KOPT-K1 (cell line): ENCODE data around the gene VMAC.

Experiments
- H3K27ac ChIP-seq: fragments of 200-600 bp; sonication (generic); 2 replicates; pipeline ENCODE4 v1.5.1; 2016; ENCODE audit warnings: antibody characterized with exemption, mild to moderate bottlenecking, low read depth, low read length; ENCODE audit not compliant: poor library complexity, severe bottlenecking
- H3K36me3 ChIP-seq: fragments of 200-600 bp; sonication (generic); 2 replicates; pipeline ENCODE4 v1.5.1; 2017; ENCODE audit warnings: antibody characterized with exemption, mild to moderate bottlenecking, low read length, moderate library complexity; ENCODE audit not compliant: insufficient read depth
- H3K9me3 ChIP-seq: fragments of 200-600 bp; sonication (generic); 2 replicates; pipeline ENCODE4 v1.5.1; 2017; ENCODE audit warnings: antibody characterized with exemption, low read length, mild to moderate bottlenecking; ENCODE audit not compliant: insufficient read depth, poor library complexity, severe bottlenecking

The VMAC gene

DNA sequence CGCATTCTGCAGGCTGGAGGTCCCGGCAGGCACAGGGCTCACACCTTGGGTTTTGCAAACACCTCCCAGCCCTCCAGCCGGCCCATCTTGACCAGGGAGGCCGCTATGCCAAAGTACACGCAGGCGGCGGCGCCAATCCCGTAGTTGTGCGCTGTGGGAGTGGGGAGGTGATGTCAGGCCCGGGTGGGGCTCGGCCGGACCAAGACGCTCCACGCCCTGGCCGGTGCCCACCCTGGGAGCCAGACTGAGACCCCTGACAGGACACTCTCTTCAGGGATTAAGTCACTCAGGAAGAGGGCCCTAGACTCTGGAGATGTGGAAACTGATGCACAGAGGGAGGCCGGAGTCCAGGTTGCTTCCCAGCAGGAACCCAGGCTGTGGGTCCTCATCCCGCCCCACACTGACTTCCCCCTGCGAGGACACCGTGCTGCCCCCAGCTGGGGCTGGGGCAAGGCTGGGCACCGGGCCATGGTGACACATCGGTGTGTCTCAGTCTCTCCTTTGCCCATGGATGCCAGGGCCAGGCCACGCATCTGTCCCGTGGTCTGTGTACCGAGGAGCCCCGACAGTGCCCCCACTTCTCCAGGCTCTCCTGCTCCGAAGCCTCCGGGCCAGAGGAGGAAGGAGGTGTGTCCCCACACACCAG, 9.8 kb upstream of the VMAC start:
- peaks cover 34% of the 10 kb centered on the region; the same call in 1 of the 2 replicates for H3K36me3 ChIP-seq
- H3K9me3 ChIP-seq: no peaks in the 10 kb centered on the region
- no peak overlapping the region for H3K27ac ChIP-seq

DNA sequence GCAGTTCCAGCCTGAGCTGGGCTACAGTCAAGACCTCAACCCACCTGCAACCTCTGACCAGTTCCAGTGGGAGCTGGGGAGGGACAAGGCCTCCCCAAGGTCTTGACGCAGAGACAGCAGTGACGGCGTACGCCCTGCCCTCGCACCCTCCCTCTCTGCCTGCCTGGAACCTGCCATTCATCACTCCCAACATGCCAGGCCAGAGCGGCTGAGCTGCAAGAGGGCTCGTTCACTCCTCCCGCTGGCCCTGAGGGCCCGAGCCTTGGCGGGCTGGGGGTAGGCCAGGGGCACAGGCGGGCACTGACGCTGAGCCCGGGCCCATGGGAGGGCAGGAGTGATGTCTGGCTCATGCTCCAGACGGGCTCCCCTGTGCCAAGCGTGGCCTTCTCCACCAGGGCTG, 9.3 kb upstream of the VMAC start:
- H3K27ac ChIP-seq: no peak overlapping the region
- H3K9me3 ChIP-seq: no peaks in the 10 kb centered on the region
- H3K36me3 ChIP-seq: peaks cover 40% of the 10 kb centered on the region; the same call in 1 of the 2 replicates

DNA sequence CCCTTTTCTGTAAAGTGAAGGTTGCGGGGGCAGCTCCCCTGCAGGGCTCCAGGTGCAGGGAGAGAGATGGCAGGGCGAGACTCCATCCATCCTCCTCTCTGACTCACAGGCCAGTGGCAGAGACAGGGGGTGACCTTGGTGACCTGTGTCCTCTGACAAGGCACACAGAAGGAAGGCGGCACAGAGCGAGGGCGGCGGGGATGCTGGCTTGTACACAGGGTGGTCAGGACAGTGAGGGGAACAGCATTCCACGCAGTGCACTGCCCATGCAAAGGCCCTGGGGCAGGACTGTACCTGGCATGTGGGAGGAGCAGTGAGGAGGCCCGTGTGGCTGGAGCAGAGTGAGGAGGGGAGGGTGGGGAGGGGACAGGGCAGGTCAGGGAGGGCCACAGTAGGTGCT, 8.8 kb upstream of the VMAC start:
- no peak overlapping the region for H3K27ac ChIP-seq
- H3K9me3 ChIP-seq: no peaks in the 10 kb centered on the region
- peaks cover 42% of the 10 kb centered on the region; the same call in 1 of the 2 replicates for H3K36me3 ChIP-seq

DNA sequence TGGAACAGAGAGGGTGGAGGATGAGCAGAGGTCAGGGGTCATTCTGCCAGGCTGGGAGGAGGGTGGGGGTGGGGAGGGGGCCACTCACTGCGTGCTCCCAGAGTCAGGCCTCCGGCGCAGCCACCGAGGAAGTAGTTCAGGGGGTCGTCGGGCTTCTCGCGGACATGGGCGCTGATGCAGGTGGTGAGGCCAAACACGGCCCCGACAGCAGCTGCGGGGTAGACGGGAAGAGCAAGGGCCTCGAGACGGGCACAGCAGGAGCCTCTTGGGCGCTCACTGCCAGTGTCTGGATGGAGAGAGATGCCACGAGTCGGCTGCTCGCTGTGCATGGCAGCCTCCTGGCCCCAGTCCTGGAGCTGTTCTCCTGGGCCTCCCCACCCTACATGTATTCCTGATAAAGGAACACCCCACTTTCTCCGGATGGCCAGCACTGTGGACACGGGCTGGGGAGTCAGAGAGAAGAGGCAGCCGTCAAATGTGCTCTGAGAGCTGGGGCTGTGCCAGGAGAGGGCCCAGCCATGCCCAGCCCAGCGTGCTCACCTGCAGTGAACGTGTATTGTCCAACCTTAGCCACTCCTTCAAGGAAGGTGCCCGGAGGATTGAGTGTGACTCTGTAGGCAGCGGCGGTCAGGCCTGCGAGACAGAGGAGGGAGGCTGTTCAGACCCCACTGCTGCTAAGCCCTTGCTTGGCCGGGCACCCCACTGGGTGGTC, 8.2 kb upstream of the VMAC start:
- peaks cover 49% of the 10 kb centered on the region; the same call in 1 of the 2 replicates for H3K36me3 ChIP-seq
- no peaks in the 10 kb centered on the region for H3K9me3 ChIP-seq
- no peak overlapping the region for H3K27ac ChIP-seq

DNA sequence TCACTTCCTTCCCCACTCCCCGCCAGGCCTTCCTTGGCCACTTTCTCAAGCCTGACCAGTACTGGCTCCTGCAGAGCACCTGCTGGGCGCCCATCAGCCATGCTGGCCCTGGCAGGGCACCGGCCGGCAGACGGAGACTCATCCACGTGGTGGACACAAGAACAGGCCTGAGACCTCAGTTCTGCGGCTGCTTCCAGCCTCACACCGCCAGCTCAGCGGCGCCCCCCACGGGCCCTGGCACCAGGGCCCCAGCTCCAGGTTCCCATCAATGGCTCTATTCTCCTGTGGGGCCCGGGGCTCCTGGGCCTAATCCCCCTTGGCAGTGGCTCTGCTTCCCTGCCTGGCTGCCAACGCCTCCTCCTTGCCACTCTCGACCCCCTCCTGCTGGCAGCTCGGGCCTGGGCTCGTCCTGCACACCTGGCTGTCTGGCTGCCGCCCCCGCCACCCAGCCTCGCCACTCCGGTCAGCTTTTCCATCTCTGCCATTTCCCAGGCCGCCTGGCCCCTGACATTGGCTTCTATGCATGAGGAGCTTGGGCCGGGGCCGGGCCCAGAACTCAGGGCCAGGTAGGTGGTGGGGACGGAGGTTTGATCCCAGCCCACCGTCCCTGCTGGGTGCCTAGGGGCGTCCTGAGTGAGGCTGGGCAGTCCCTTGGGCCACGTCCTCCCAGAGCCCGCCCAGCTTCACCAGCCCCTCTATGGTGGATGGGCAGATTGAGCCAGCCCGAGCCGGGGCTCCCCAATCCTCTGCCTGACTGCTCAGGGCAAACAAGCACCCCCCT, 7.3 kb upstream of the VMAC start:
- Histone ChIP-seq H3K36me3 (peaks cover 49% of the 10 kb centered on the region; the same call in 1 of the 2 replicates), H3K27ac (no peak overlapping the region), H3K9me3 (no peaks in the 10 kb centered on the region)

DNA sequence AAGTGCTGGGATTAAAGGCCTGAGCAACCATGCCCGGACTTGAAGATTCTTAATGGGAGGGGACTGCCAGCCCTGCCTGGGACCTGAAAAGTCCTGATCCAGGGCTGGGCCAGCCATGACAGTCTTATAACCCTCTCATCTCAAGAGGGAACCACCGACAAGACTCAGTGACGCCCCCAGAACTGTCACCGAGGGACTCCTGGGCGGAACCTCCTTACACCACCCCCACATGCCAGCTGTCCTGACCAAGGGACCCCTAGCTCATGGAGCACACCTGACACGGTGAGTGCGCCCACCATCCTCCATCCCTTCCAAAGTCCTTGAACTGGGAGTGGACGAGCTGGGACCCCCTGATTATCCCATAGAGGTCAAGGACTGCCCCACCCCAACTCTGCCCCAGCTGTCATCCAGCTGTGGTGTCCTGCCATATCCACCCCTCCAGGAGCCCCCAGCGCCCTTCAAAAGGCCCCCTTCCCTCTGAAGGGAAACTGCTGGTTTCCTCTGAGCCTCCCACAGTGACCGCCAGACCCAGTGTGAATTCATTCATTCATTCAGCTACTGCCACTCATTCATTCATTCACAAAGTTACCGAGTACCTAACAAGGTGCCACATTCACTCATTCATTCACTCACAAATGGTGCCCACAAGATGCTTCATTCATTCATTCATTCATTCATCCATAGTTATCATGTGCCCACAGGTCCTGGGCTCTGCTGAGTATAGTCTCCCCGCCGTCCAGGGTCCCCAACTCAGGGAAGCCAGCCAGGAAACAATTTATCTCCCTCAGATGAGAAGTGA, 4.7 kb upstream of the VMAC start:
- H3K36me3 ChIP-seq: peaks cover 40% of the 10 kb centered on the region; the same call in 1 of the 2 replicates
- no peaks in the 10 kb centered on the region for H3K9me3 ChIP-seq
- H3K27ac ChIP-seq: no peak overlapping the region

DNA sequence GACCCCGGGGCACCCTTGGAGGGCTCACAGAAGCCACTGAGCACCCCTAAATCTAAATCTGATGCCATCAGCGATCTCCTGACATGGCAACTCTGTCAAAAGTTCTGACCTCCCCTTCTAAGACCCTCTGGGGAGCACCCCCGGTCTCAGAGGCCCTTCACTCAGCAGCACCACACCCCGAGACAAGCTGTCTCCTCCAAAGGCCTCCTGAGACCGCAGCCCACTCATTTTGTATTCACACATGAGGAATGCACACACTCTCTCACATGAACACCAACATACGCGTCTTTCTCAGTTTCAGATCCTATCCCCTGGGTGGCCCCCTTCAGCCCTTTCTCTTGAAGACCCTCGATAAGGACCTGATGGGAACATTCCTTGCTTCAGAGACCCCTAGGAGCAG, 3.7 kb upstream of the VMAC start:
- Histone ChIP-seq H3K9me3 (no peaks in the 10 kb centered on the region), H3K27ac (no peak overlapping the region), H3K36me3 (peaks cover 29% of the 10 kb centered on the region; the same call in 1 of the 2 replicates)

DNA sequence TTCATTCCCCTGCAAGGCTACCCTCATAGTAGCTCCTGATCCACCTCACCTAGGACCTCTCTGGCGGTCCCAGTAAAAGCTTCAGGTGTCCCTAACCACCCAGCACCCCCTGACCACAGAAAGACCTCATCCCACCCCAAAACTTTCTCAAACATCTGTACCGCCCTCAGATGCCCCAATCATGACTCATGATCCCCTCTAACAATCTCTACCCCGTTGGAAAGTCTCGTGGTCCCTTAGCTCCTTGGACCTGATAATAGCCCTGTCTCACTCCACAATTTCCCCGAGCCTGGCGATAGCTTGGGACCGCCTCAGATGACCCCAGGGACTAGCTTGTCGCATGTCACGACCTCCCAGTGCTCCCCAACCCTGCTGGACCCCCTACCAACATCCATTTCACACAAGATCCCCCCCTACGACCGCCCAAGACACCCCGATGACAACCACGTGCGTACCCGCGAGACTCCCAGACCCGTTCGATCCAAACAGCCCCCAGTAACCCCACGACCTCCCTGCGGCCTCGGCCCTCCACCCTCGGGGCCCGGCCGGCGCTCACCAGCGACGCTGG, 1.5 kb upstream of the VMAC start:
- Histone ChIP-seq H3K27ac (peak overlapping the region; percentile 87), H3K36me3 (peaks cover 18% of the 10 kb centered on the region; the same call in 1 of the 2 replicates)

DNA sequence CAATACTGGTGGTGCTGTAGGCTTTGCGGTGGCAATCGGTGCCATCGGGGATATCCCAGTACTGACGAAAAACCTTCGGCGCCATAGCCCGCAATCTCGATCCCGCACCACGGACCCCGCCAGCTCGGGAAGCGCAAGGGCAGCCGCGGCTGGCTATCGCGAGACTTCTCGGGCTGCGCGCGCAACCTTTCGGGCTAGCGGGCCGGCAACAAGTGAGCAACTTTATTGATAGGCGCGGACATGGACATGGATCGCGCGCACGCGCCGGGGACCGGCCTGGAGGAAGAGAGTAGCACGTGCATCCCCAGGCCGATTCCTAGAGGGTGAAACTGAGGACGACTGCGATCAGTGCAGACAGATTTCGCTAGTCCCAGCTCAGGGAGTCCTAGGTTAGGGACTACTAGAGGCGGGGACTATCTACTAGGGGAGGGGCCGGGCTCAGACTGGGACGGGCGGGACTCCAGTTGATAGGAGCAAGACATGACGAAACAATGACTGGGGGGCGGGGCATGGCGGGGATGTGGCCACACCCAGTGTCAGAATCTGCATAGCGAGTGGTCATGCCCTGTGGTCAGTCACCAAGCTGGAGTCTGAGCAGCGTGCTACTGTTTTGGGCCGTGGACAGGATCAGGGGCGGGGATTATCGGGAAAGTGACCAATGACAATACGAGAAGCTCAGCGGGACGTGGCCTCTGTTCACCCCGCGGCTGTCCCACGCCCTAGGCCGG, 884 bp upstream of the VMAC start, which contains the start of gene NDUFA11:
Gene NDUFA11 (minus strand): TSS at position 167 of the 728 bp plus-strand sequence. CDS start 82 bp downstream, at position 85.
- Histone ChIP-seq H3K27ac (peak within 1 kb of the TSS; percentile 87), H3K9me3 (no peaks in the 10 kb centered on the region), H3K36me3 (peaks cover 18% of the 10 kb centered on the region; the same call in 1 of the 2 replicates)

More for the DNA sequence above, 1.5 kb upstream of the VMAC start:
- no peaks in the 10 kb centered on the region for H3K9me3 ChIP-seq

DNA sequence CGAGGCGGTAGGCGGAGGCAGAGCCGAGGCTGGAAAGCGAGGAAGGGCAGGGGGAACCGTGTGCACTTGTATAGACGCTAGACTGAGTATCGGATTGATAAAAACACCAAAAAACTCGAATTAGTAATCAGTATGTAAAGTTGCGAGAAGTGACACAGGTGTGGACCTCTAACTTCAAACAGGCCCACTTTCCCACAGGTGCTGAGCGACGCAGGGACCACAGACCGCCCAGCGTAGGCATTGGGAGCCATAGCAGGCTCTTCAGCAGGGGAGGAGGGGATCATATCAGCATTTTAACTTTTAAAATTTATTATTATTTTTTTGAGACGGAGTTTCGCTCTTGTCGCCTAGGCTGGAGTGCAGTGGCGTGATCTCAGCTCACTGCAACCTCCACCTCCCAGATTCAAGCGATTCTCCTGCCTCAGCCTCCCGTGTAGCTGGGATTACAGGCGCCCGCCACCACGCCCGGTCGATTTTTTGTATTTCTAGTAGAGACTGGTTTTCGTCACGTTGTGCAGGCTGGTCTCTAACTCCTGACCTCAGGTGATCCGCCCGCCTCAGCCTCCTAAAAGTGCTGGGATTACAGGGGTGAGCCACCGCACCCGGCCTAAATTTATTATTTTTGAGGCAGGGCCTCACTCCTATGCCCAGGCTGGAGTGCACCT, 574 bp downstream of the VMAC start:
- Histone ChIP-seq H3K27ac (peak overlapping the region; percentile 68), H3K9me3 (no peaks in the 10 kb centered on the region)

DNA sequence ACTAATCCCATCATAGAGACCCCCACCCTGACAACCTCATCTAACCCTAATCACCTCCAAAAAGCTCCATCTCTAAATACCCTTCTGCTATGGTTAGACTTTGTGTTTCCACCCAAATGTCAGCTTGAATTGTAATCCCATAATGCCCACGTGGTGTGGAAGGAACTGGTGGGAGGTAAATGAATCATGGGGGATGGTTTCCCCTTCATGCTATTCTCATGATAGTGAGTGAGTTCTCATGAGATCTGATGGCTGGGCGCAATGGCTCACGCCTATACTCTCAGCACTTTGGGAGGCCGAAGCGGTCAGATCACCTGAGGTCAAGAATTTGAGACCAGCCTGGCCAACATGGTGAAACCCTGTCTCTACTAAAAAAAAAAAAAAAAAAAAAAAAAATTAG, 2.6 kb downstream of the VMAC start:
- no peak overlapping the region for H3K27ac ChIP-seq

More for the DNA sequence above, 574 bp downstream of the VMAC start:
- peaks cover 23% of the 10 kb centered on the region; the same call in 1 of the 2 replicates for H3K36me3 ChIP-seq

DNA sequence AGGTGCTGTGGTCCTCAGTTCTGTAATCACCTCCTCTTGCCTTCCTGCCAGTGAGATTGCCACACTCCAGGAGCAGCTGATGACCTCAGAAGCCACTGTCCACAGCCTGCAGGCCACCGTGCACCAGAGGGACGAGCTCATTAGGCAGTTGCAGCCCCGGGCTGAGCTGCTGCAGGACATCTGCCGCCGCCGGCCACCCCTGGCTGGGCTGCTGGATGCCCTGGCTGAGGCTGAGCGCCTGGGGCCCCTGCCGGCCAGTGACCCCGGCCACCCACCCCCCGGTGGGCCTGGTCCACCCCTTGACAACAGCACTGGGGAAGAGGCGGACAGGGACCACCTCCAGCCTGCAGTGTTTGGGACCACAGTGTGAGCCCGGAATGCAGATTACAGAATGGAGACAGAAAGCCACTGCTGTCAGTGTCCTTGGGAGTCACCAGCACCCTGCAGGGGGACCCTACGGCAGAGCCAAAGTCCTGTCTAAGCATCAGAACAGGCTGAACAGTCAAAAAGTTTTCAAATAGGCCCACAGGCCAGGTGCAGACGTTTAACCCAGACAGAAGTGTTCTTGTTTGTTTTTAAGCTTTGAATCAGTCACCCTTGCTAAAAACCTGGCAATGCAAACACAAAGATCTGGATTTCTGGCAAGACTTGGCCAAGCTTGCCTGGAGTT, 4.2 kb downstream of the VMAC start:
- peaks cover 19% of the 10 kb centered on the region; the same call in 1 of the 2 replicates for H3K36me3 ChIP-seq
- H3K9me3 ChIP-seq: no peaks in the 10 kb centered on the region
- H3K27ac ChIP-seq: no peak overlapping the region

More for the DNA sequence above, 2.6 kb downstream of the VMAC start:
- Histone ChIP-seq H3K9me3 (no peaks in the 10 kb centered on the region), H3K36me3 (peaks cover 13% of the 10 kb centered on the region; the same call in 1 of the 2 replicates)

DNA sequence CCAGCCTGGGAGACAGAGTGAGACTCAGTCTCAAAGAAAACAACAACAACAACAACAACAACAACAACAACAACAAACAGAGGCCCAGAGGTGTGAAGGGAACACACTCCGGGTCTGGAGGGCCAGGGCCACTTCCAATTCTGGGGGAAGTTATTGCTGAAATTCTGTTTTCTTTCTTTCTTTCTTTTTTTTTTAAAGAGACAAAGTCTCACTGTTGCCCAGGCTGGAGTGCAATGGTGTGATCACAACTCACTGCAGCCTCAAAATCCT, 5.9 kb downstream of the VMAC start:
- Histone ChIP-seq H3K9me3 (no peaks in the 10 kb centered on the region), H3K27ac (no peak overlapping the region), H3K36me3 (peaks cover 33% of the 10 kb centered on the region; the same call in 1 of the 2 replicates)
